Stimulated activated CD4-positive, alpha-beta T cell treated with anti-CD3 and anti-CD28 coated beads, Interleukin-1b, Interleukin-23, amount 100 ng/mL, for 1 hour (primary cell): ENCODE measurements around the gene GLA.
A peak's percentile ranks its signal among the peaks of the same experiment; 100 is the strongest.

Experiments used
- DNase-seq, 2 donors: peaks; one replicate each; pipeline ENCODE4 v3.0.0-alpha.2; 2020; ENCODE audit warnings: low read depth in 2 of 2

The GLA gene

GRCh38 chrX:101407748-101408531 is at the start of gene GLA, which contains the start of gene HNRNPH2:
TSS of gene GLA (minus strand) at chrX:101407925. CDS start at chrX:101407903, 22 bp downstream.
TSS of gene HNRNPH2 (plus strand) at chrX:101408222. CDS start at chrX:101411989, 3,767 bp downstream.
- DNase-seq = peak; percentile 55 to 59

- DNase-seq = no peak
These were observed 44.3 kb upstream of the GLA start for GRCh38 chrX:101452056-101452455.

GRCh38 chrX:101450961-101451360 is 43.2 kb upstream of the GLA start:
- no peak for DNase-seq

- no peak for DNase-seq
These were observed 42.4 kb upstream of the GLA start for GRCh38 chrX:101450085-101450484.

GRCh38 chrX:101449279-101449678 is 41.6 kb upstream of the GLA start:
- DNase-seq = no peak

- DNase-seq = no peak
These were observed 34.4 kb upstream of the GLA start for GRCh38 chrX:101442085-101442484.

- DNase-seq = no peak
These were observed 22.8 kb upstream of the GLA start for GRCh38 chrX:101430457-101431078.

- DNase-seq = no peak
These were observed 22.2 kb upstream of the GLA start for GRCh38 chrX:101429934-101430333.

GRCh38 chrX:101427954-101428353 is 20.2 kb upstream of the GLA start:
- no peak for DNase-seq

- DNase-seq = no peak
These were observed 11.8 kb upstream of the GLA start for GRCh38 chrX:101419489-101419888.

GRCh38 chrX:101417981-101418841 is 10.5 kb upstream of the GLA start:
- DNase-seq = no peak

GRCh38 chrX:101417190-101417589 is 9.5 kb upstream of the GLA start:
- DNase-seq = no peak

- no peak for DNase-seq
These were observed 9.0 kb upstream of the GLA start for GRCh38 chrX:101416691-101417090.

- no peak for DNase-seq
These were observed 7.7 kb upstream of the GLA start for GRCh38 chrX:101415180-101416145.

- DNase-seq = no peak
These were observed 4.3 kb upstream of the GLA start for GRCh38 chrX:101411984-101412383.

- no peak for DNase-seq
These were observed 2.7 kb upstream of the GLA start for GRCh38 chrX:101410461-101410860.

GRCh38 chrX:101409043-101409442 is 1.3 kb upstream of the GLA start:
- no peak for DNase-seq

GRCh38 chrX:101408532-101408841 is 762 bp upstream of the GLA start:
- no peak for DNase-seq

GRCh38 chrX:101407167-101407747 is 468 bp downstream of the GLA start:
- no peak for DNase-seq

- DNase-seq = no peak
These were observed 7.9 kb downstream of the GLA start for GRCh38 chrX:101399825-101400224.

GRCh38 chrX:101398694-101399093 is 9.0 kb downstream of the GLA start:
- DNase-seq = no peak
